ENCODE measurements around the gene TET1. TPM values are rescaled to one million over a fixed set of nuclear protein-coding genes. Genes with fewer than 3 reads are reported as not detected.

The TET1 gene
- total and polyA plus RNA-seq, 2 of the 13 experiments (the other 11 are each of a cell fraction or from before 2014, with no cell fraction given), result 6.9 to 7.3 TPM

GRCh38 chr10:68721673-68722335, 161.7 kb downstream of the TET1 start (continued):
- TF ChIP-seq, protein P1, sequence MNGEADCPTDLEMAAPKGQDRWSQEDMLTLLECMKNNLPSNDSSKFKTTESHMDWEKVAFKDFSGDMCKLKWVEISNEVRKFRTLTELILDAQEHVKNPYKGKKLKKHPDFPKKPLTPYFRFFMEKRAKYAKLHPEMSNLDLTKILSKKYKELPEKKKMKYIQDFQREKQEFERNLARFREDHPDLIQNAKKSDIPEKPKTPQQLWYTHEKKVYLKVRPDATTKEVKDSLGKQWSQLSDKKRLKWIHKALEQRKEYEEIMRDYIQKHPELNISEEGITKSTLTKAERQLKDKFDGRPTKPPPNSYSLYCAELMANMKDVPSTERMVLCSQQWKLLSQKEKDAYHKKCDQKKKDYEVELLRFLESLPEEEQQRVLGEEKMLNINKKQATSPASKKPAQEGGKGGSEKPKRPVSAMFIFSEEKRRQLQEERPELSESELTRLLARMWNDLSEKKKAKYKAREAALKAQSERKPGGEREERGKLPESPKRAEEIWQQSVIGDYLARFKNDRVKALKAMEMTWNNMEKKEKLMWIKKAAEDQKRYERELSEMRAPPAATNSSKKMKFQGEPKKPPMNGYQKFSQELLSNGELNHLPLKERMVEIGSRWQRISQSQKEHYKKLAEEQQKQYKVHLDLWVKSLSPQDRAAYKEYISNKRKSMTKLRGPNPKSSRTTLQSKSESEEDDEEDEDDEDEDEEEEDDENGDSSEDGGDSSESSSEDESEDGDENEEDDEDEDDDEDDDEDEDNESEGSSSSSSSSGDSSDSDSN (CRISPR knock-in tag; IDR thresholded peaks at IDR 0.05), result peak; percentile 75
- TF ChIP-seq ZNF616 (CRISPR knock-in tag; IDR thresholded peaks at IDR 0.05; ENCODE audit: low read depth) (no peak), CENPX (CRISPR knock-in tag; IDR thresholded peaks at IDR 0.05) (no peak), ONECUT2 (CRISPR knock-in tag; IDR thresholded peaks at IDR 0.05) (no peak), ZNF558 (CRISPR knock-in tag; IDR thresholded peaks at IDR 0.05; ENCODE audit: borderline replicate concordance) (no peak), HMG20A (CRISPR knock-in tag; IDR thresholded peaks at IDR 0.05; ENCODE audit: borderline replicate concordance) (no peak), FUBP1 (CRISPR knock-in tag; IDR thresholded peaks at IDR 0.05; ENCODE audit: borderline replicate concordance) (no peak), ZNF274 (CRISPR knock-in tag; IDR thresholded peaks at IDR 0.05) (peak; percentile 8; the same call in 1 of the 2 replicates), HDAC2 (CRISPR knock-in tag; IDR thresholded peaks at IDR 0.05) (no peak), NFIB (CRISPR knock-in tag; IDR thresholded peaks at IDR 0.05; ENCODE audit: borderline replicate concordance) (no peak), ZNF710 (CRISPR knock-in tag; IDR thresholded peaks at IDR 0.05; ENCODE audit: borderline replicate concordance) (no peak), ZBTB25 (CRISPR knock-in tag; IDR thresholded peaks at IDR 0.05) (no peak), ZNF10 (CRISPR knock-in tag; IDR thresholded peaks at IDR 0.05; ENCODE audit: borderline replicate concordance, low read depth) (no peak), ZMAT5 (CRISPR knock-in tag; IDR thresholded peaks at IDR 0.05; ENCODE audit: borderline replicate concordance, low read depth) (no peak), MAZ (IDR thresholded peaks at IDR 0.05; ENCODE audit: borderline replicate concordance, low read depth, low read length) (no peak), MAZ (CRISPR knock-in tag; IDR thresholded peaks at IDR 0.05; ENCODE audit: low read depth) (no peak)
- TF ChIP-seq, protein P2, sequence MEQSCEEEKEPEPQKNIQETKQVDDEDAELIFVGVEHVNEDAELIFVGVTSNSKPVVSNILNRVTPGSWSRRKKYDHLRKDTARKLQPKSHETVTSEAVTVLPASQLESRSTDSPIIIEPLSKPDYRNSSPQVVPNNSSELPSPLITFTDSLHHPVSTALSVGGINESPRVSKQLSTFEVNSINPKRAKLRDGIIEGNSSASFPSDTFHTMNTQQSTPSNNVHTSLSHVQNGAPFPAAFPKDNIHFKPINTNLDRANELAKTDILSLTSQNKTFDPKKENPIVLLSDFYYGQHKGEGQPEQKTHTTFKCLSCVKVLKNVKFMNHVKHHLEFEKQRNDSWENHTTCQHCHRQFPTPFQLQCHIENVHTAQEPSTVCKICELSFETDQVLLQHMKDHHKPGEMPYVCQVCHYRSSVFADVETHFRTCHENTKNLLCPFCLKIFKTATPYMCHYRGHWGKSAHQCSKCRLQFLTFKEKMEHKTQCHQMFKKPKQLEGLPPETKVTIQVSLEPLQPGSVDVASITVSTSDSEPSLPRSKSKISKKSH (CRISPR knock-in tag; IDR thresholded peaks at IDR 0.05; ENCODE audit: borderline replicate concordance), result no peak
- TF ChIP-seq, protein P3, sequence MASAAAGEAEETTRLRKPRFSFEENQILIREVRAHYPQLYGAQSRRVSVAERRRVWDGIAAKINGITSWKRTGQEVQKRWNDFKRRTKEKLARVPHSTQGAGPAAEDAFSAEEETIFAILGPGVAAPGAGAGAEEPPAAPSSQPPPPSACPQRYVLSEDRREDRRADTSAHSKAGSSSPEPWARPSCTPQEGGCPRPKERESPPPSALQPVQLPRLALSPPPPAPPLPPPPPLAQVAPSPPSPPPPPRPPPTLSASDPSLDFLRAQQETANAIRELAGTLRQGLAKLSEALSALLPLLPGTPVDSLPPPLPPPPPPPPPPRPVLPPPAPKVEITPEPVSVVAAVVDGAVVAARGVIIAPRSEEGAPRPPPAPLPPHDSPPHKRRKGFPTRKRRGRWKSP (CRISPR knock-in tag; IDR thresholded peaks at IDR 0.05), result no peak

Data from HepG2 (cell line).